ENCODE results near the gene SMG6.
A peak's percentile ranks its signal among the peaks of the same experiment; 100 is the strongest.

SMG6 gene

GRCh38 chr17:2033153-2033552 is 270.4 kb downstream of the SMG6 start:
- Mint-ChIP-seq H3K9me3 (no peaks in the 10 kb centered on the region), H3K27ac (no peak overlapping the region), H3K27me3 (ENCODE audit: low read depth, poor library complexity) (peaks cover 28% of the 10 kb centered on the region), H3K4me1 (peaks cover 50% of the 10 kb centered on the region), H3K4me3 (no peak overlapping the region), H3K36me3 (ENCODE audit: low read depth) (peaks cover 10% of the 10 kb centered on the region)
- TF ChIP-seq CTCF (IDR thresholded peaks at IDR 0.05): no peak
- DNase-seq: no peak

- H3K4me3 Mint-ChIP-seq: peak overlapping the region; percentile 96
- H3K27me3 Mint-ChIP-seq (ENCODE audit: low read depth, poor library complexity): peaks cover 45% of the 10 kb centered on the region
- H3K4me1 Mint-ChIP-seq: peaks cover 50% of the 10 kb centered on the region
- no peak overlapping the region for H3K27ac Mint-ChIP-seq
- no peaks in the 10 kb centered on the region for H3K36me3 Mint-ChIP-seq (ENCODE audit: low read depth)
- peaks cover 4% of the 10 kb centered on the region for H3K9me3 Mint-ChIP-seq
- TF ChIP-seq CTCF (IDR thresholded peaks at IDR 0.05): peak; percentile 52
- peak; percentile 62 for DNase-seq
These were observed 272.8 kb downstream of the SMG6 start for GRCh38 chr17:2030779-2031163.

- Mint-ChIP-seq H3K4me1 (peaks cover 50% of the 10 kb centered on the region), H3K27ac (no peak within 1 kb of the TSS), H3K9me3 (peaks cover 4% of the 10 kb centered on the region), H3K36me3 (ENCODE audit: low read depth) (no peaks in the 10 kb centered on the region), H3K27me3 (ENCODE audit: low read depth, poor library complexity) (peaks cover 52% of the 10 kb centered on the region), H3K4me3 (peak within 1 kb of the TSS; percentile 96)
- no peak for TF ChIP-seq CTCF (IDR thresholded peaks at IDR 0.05)
- DNase-seq: peak; percentile 91
These were observed 273.4 kb downstream of the SMG6 start, which contains the start of gene DPH1 for GRCh38 chr17:2029911-2030778. Gene DPH1 (plus strand): TSS chr17:2030153. CDS start chr17:2030170, 17 bp downstream.

GRCh38 chr17:2028737-2029136 is 274.8 kb downstream of the SMG6 start:
- no peak for DNase-seq
- peak overlapping the region; percentile 13 for H3K4me3 Mint-ChIP-seq
- no peak for TF ChIP-seq CTCF (IDR thresholded peaks at IDR 0.05)
- no peaks in the 10 kb centered on the region for H3K36me3 Mint-ChIP-seq (ENCODE audit: low read depth)
- H3K27me3 Mint-ChIP-seq (ENCODE audit: low read depth, poor library complexity): peaks cover 59% of the 10 kb centered on the region
- peaks cover 45% of the 10 kb centered on the region for H3K4me1 Mint-ChIP-seq
- no peak overlapping the region for H3K27ac Mint-ChIP-seq
- peaks cover 4% of the 10 kb centered on the region for H3K9me3 Mint-ChIP-seq

GRCh38 chr17:2028234-2028614 is 275.4 kb downstream of the SMG6 start:
- H3K27me3 Mint-ChIP-seq (ENCODE audit: low read depth, poor library complexity): peaks cover 63% of the 10 kb centered on the region
- no peak overlapping the region for H3K27ac Mint-ChIP-seq
- no peaks in the 10 kb centered on the region for H3K36me3 Mint-ChIP-seq (ENCODE audit: low read depth)
- peaks cover 40% of the 10 kb centered on the region for H3K4me1 Mint-ChIP-seq
- H3K9me3 Mint-ChIP-seq: peaks cover 4% of the 10 kb centered on the region
- no peak for TF ChIP-seq CTCF (IDR thresholded peaks at IDR 0.05)
- H3K4me3 Mint-ChIP-seq: peak overlapping the region; percentile 32
- DNase-seq: no peak

Data from nephron progenitor cell (in vitro differentiated cells).